Activated effector memory CD4-positive, alpha-beta T cell treated with Interleukin-2 at 50 U/mL for 16 hours (primary cell): ENCODE measurements around the gene EPHA6.
"Not testable (repeated sequence)": the region's sequence is repeated elsewhere in the genome, so short reads cannot be mapped to it uniquely, and the experiment has no call there.

ENCODE experiments used
- DNase-seq: peaks from one replicate; pipeline ENCODE4 v3.0.0-alpha.2; 2020

Gene EPHA6

GRCh38 chr3:96931119-96931862 is 116.9 kb downstream of the EPHA6 start:
- DNase-seq, result no peak

- not testable (repeated sequence) for DNase-seq
Observed at GRCh38 chr3:96942131-96942530, 127.7 kb downstream of the EPHA6 start.

GRCh38 chr3:96958856-96959255 is 144.5 kb downstream of the EPHA6 start:
- DNase-seq, result no peak

GRCh38 chr3:96959474-96959873 is 145.1 kb downstream of the EPHA6 start:
- DNase-seq, result no peak

GRCh38 chr3:96959901-96960641 is 145.7 kb downstream of the EPHA6 start:
- DNase-seq, result no peak

- DNase-seq, result no peak
Observed at GRCh38 chr3:96960661-96961330, 146.4 kb downstream of the EPHA6 start.

GRCh38 chr3:96961576-96961975 is 147.2 kb downstream of the EPHA6 start:
- no peak for DNase-seq

- DNase-seq, result no peak
Observed at GRCh38 chr3:96966181-96966929, 152.0 kb downstream of the EPHA6 start.

- DNase-seq, result no peak
Observed at GRCh38 chr3:96970211-96970610, 155.8 kb downstream of the EPHA6 start.

- DNase-seq, result no peak
Observed at GRCh38 chr3:96977671-96978070, 163.3 kb downstream of the EPHA6 start.

- not testable (repeated sequence) for DNase-seq
Observed at GRCh38 chr3:96983716-96984115, 169.3 kb downstream of the EPHA6 start.

- DNase-seq, result no peak
Observed at GRCh38 chr3:96986241-96986640, 171.8 kb downstream of the EPHA6 start.

- DNase-seq, result no peak
Observed at GRCh38 chr3:96991231-96991630, 176.8 kb downstream of the EPHA6 start.

GRCh38 chr3:96991800-96992365 is 177.5 kb downstream of the EPHA6 start:
- no peak for DNase-seq

- no peak for DNase-seq
Observed at GRCh38 chr3:96994988-96995387, 180.6 kb downstream of the EPHA6 start.

- DNase-seq, result no peak
Observed at GRCh38 chr3:96996009-96996408, 181.6 kb downstream of the EPHA6 start.

GRCh38 chr3:97001611-97002010 is 187.2 kb downstream of the EPHA6 start:
- no peak for DNase-seq

- no peak for DNase-seq
Observed at GRCh38 chr3:97009427-97010019, 195.1 kb downstream of the EPHA6 start.

- DNase-seq, result no peak
Observed at GRCh38 chr3:97010881-97011657, 196.7 kb downstream of the EPHA6 start.

- no peak for DNase-seq
Observed at GRCh38 chr3:97021778-97022177, 207.4 kb downstream of the EPHA6 start.

- not testable (repeated sequence) for DNase-seq
Observed at GRCh38 chr3:97025612-97026011, 211.2 kb downstream of the EPHA6 start.
